ENCODE data around the gene KATNAL1. TPM values are rescaled to one million over a fixed set of nuclear protein-coding genes. Genes with fewer than 3 reads are reported as not detected.

The KATNAL1 gene
- total and polyA plus RNA-seq, 2 of the 4 experiments (the other 2 are of a cell fraction), result 6.9 to 16.8 TPM

- intact Hi-C loops (cut with micrococcal nuclease), result loop anchor here (10.0 kb wide), 1 partner anchor 166 kb away; no protein-coding TSS in a partner anchor
- H3K36me3 ChIP-seq (ENCODE audit: control insufficient read depth, insufficient read depth, low read length), result no peaks in the 10 kb centered on the region
- H3K14ac ChIP-seq (replicated peaks; ENCODE audit: low read depth, low read length), result peak overlapping the region; percentile 63; the same call in 1 of the 2 replicates
- no peak overlapping the region for H3K27ac ChIP-seq (ENCODE audit: insufficient read depth, low read length)
- BruUV-seq (replicated peaks), result no TSS peak
- peak overlapping the region; percentile 57; the same call in 1 of the 2 replicates for H2BK20ac ChIP-seq (ENCODE audit: low read depth, low read length)
- H3K56ac ChIP-seq (ENCODE audit: extremely low read depth, insufficient read depth, low read length), result no peak overlapping the region
- in situ Hi-C loops (cut with MboI; ENCODE audit: low sequenced_read_pairs), result no loop called here
- TF ChIP-seq POLR2A (IDR thresholded peaks at IDR 0.05; ENCODE audit: low read depth, low read length), result no peak
- no peak for TF ChIP-seq NFE2L2 (IDR thresholded peaks at IDR 0.05; ENCODE audit: low read depth, low read length)
- TF ChIP-seq, protein P1, sequence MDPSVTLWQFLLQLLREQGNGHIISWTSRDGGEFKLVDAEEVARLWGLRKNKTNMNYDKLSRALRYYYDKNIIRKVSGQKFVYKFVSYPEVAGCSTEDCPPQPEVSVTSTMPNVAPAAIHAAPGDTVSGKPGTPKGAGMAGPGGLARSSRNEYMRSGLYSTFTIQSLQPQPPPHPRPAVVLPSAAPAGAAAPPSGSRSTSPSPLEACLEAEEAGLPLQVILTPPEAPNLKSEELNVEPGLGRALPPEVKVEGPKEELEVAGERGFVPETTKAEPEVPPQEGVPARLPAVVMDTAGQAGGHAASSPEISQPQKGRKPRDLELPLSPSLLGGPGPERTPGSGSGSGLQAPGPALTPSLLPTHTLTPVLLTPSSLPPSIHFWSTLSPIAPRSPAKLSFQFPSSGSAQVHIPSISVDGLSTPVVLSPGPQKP (IDR thresholded peaks at IDR 0.05; ENCODE audit: borderline replicate concordance, low read depth, low read length), result no peak
- no peak for TF ChIP-seq FOS (IDR thresholded peaks at IDR 0.05; ENCODE audit: low read depth, low read length)
- POLR2A ChIA-PET (ENCODE audit: unreplicated experiment), result no interaction called here
- peaks cover 15% of the 10 kb centered on the region for H3K9me1 ChIP-seq (ENCODE audit: insufficient read depth, low read length)
- peaks cover 20% of the 10 kb centered on the region for H4K20me1 ChIP-seq (ENCODE audit: insufficient read depth, low read length)
- H3K79me1 ChIP-seq (ENCODE audit: low read depth in 1 of 2, low read length in 2 of 2), result peaks cover 11 to 55% of the 10 kb centered on the region in 2 experiments
- no peak overlapping the region for H2BK15ac ChIP-seq (ENCODE audit: low read depth, low read length)
- H3K4me1 ChIP-seq (ENCODE audit: control insufficient read depth, insufficient read depth, low read length), result peaks cover 5% of the 10 kb centered on the region
- peak overlapping the region in 1 of 2 experiments; percentile 63; a peak in 2 of 4 replicates for H4K8ac ChIP-seq (ENCODE audit: low read depth in 2 of 2, low read length in 2 of 2)
- no peak overlapping the region for H4K91ac ChIP-seq (ENCODE audit: insufficient read depth, low read depth, low read length)
- no peak overlapping the region for H3K4me2 ChIP-seq (ENCODE audit: low read depth, low read length)
- no peaks in the 10 kb centered on the region for H3K27me3 ChIP-seq (ENCODE audit: control insufficient read depth, insufficient read depth, low read length)
- WGBS, 2 experiments (ENCODE audit: extremely low coverage in 2 of 2, insufficient read length in 1 of 2), result no CpG with 5 or more reads among the region's 1 CpG
- H4K5ac ChIP-seq (ENCODE audit: low read depth, low read length), result no peak overlapping the region
- H3K9me3 ChIP-seq (ENCODE audit: control insufficient read depth, insufficient read depth, low read length), result no peaks in the 10 kb centered on the region
- H3K9ac ChIP-seq (ENCODE audit: low read depth, low read length), result no peak overlapping the region
- H2AFZ ChIP-seq (replicated peaks; ENCODE audit: low read length, poor library complexity), result no peak overlapping the region
- H2BK120ac ChIP-seq (ENCODE audit: low read depth, low read length), result peak overlapping the region; percentile 72; the same call in 1 of the 2 replicates
- peak overlapping the region; percentile 59; the same call in 1 of the 2 replicates for H3K23ac ChIP-seq (ENCODE audit: low read depth, low read length)
- dilution Hi-C loops (cut with HindIII; ENCODE audit: low sequenced_read_pairs, unreplicated experiment), result no loop called here
- peak overlapping the region; percentile 87 for H2BK5ac ChIP-seq (ENCODE audit: low read depth, low read length, poor library complexity, severe bottlenecking)
- no peak for ATAC-seq (ENCODE audit: low read depth)
- H3K4me3 ChIP-seq (ENCODE audit: insufficient read depth, low read depth, low read length), result no peak overlapping the region
- no peak overlapping the region for H3K18ac ChIP-seq (ENCODE audit: low read depth, low read length)
- DNase-seq, result no peak
- H2AK5ac ChIP-seq (ENCODE audit: low read depth, low read length), result no peak overlapping the region
- H2AK9ac ChIP-seq (replicated peaks; ENCODE audit: low read depth, low read length, poor library complexity), result no peak overlapping the region
- CTCF ChIA-PET, result no interaction called here
- no peak overlapping the region for H3K4ac ChIP-seq (ENCODE audit: low read depth, low read length)
Measured at GRCh38 chr13:30300596-30300995, 6.8 kb downstream of the KATNAL1 start.

Data from IMR-90 (cell line).